HG03097 (cell line): ENCODE measurements around the gene HSD17B1.
A peak's percentile ranks its signal among the peaks of the same experiment; 100 is the strongest.
"Not testable (repeated sequence)": the region's sequence is repeated elsewhere in the genome, so short reads cannot be mapped to it uniquely, and the experiment has no call there.

Experiments used
- ATAC-seq: cut with Tn5 transposase; IDR thresholded peaks from one replicate; pipeline ENCODE4 v1.9.1; 2021; ENCODE audit not compliant: unreplicated experiment, low FRiP score

HSD17B1 gene

GRCh38 chr17:42522798-42523278 lies 29.9 kb upstream of the HSD17B1 start:
- ATAC-seq = no peak

DNA sequence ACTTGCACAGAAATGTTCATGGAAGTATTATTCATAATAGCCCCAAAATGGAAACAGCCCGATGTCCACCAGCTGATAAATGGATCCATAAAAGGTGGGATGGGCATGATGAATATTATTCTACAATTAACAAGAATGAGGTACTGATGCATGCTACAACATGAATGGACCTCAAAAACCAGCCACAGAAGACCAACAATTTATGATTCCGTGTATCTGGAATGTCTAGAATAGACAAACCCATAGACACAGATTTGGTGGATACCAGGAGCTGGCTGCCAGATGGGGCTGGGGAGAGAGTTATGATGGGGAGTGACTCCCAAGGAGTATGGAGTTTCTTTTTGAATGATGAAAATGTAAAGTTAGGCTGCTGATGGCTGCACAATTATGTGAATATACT lies 27.5 kb upstream of the HSD17B1 start:
- ATAC-seq = no peak

GRCh38 chr17:42526031-42526444 lies 26.7 kb upstream of the HSD17B1 start:
- ATAC-seq = no peak

- no peak for ATAC-seq
Measured at GRCh38 chr17:42527932-42528331, 24.8 kb upstream of the HSD17B1 start.

- no peak for ATAC-seq
Measured at GRCh38 chr17:42529061-42529460, 23.7 kb upstream of the HSD17B1 start.

DNA sequence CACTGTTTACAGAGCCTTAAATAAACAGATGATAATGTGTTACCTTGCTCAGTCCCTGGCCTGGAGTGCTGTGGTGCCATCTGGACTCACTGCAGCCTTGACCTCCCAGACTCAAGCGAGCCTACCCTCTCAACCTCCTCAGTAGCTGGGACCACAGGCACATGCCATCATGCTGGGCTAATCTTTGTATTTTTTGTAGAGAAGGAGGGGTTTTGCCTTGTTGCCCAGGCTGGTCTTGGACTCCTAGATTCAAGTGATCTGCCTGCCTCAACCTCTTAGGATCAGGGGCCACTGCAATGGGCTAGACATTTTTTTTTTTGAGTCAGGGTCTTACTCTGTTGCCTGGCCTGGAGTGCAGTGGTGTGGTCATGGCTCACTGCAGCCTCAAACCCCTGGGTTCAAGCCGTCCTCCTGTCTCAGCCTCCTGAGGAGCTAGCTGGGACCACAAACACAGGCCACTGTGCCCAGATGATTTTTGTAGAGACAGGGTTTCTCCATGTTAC lies 21.7 kb upstream of the HSD17B1 start:
- ATAC-seq = no peak

DNA sequence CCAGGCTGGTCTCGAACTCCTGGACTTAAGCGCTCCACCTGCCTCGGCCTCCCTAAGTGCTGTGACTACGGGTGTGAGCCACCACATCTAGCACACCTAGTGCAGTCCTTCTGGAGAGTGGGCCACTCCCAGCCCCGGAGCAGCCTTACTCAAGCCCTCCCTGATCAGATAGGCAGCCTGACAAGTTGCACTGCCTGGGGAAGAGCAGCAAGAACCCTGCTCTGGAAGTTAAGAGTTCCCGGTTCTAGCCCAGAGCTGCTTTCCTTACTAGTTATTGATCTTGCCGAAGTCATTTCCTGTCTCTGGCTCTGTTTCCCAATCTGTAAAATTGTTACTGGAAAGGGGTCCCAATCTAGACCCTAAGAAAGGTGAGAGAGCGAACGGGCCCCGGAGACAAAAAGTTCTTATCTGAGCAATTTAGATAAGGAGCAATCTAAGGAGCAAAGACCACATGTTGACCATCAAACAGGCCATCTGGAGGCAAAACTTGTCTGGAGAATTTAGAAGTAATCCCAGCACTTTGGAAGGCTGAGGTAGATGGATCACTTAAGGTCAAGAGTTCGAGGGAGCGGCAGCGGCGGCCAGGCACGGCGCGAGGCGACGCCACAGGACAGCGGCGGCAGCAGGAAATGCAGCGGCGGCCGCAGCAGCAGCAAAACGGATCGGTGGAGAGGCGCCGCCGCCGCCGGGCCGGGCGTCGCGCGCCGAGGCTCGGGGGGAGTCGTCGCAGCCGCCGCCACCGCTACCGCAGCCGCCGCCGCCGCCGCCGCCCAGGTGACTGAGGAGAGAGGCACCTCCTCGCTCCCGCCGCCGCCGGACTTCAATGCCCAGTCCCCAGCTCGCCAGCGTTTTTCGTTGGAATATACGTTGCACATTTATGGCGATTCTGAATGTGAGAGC lies 21.0 kb upstream of the HSD17B1 start:
- ATAC-seq = no peak

DNA sequence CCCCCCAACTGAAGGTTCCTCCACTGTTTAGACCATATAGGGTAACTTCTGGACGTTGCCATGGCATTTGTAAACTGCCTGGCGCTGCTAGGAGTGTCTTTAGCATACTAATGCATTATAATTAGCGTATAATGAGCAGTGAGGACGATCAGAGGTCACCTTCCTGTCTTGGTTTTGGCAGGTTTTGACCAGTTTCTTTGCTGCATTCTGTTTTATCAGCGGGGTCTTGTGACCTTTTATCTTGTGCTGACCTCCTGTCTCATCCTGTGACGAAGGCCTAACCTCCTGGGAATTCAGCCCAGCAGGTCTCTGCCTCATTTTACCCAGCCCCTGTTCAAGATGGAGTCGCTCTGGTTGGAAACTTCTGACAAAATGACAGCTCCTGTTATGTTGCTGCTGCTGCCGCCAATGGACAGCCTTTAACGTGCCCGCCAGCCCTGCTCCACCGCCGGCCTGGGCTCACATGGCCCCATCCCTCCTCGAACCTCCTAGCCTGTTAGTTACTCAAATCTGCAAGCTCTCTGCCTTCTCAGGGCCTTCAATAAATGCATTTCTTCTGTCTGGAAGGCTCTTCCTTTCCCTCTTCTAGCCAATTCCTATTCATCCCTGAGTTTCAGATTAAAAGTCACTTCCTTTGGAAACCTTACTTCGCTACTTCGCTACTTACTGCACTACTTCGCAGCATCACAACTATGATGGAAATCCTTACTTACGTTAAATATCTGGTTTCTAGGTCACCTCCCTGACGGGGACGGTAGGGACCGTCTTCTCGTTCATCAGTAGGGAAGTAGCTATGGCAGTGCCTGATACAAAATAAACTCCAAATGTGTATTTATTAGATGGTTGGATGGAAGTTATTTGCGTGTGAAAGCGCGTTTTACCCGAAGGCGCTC lies 17.3 kb upstream of the HSD17B1 start:
- peak; percentile 1 for ATAC-seq

DNA sequence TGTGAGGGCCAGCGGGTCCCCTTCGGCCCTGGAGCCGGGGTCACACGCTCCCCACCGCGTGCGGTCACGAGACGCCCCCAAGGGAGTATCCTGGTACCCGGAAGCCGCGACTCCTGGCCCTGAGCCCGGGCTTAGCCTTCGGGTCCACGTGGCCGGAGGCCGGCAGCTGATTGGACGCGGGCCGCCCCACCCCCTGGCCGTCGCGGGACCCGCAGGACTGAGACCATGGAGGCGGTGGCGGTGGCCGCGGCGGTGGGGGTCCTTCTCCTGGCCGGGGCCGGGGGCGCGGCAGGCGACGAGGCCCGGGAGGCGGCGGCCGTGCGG lies 16.7 kb upstream of the HSD17B1 start, which contains the start of gene NAGLU:
Gene NAGLU (plus strand): TSS at position 194 of the 324 bp plus-strand sequence. CDS start 32 bp downstream, at position 226.
- ATAC-seq = peak; percentile 86

- peak; percentile 60 for ATAC-seq
Measured at GRCh38 chr17:42536372-42537155, 16.2 kb upstream of the HSD17B1 start.

- ATAC-seq = no peak
Measured at GRCh38 chr17:42537156-42537805, 15.4 kb upstream of the HSD17B1 start.

DNA sequence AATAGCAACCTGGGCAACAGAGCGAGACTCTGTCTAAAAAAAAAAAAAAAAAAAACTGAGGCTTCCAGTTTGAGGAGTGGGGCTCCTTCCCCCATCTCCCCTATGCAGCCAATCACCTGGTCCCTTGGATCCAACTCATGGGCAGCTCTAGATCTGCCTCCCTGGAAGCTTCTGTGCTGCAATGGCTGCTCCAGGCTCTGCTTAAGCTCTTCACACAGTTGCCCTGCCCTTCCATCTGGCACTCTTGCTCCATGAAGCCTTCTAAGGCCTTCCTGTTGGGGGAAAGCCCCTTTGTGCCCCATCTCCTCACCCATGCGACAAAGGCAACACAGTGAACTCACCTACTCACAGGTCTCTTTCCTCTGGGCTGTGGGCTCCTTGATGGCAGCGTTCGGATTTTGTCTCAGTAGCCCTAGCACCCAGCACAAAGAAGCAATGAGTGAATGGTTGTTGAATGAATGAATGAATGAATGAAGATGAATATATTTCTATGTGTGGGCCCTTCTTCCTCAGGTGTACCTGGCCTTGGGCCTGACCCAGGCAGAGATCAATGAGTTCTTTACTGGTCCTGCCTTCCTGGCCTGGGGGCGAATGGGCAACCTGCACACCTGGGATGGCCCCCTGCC lies 14.8 kb upstream of the HSD17B1 start:
- no peak for ATAC-seq

DNA sequence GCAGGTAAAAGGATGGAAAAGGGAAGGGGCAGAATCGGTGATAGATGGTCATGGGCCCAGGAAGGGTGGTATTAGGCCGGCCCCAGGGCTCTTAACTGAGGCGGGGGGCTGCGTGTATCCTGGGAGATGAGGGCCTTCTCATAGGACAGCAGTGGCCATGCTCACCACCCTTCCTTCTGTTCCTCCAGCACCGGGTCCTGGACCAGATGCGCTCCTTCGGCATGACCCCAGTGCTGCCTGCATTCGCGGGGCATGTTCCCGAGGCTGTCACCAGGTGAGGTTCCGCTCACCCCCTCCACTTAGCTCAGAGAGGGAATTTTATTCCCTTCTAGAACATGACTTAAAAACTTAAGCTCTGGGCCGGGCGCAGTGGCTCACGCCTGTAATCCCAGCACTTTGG lies 14.2 kb upstream of the HSD17B1 start:
- no peak for ATAC-seq

DNA sequence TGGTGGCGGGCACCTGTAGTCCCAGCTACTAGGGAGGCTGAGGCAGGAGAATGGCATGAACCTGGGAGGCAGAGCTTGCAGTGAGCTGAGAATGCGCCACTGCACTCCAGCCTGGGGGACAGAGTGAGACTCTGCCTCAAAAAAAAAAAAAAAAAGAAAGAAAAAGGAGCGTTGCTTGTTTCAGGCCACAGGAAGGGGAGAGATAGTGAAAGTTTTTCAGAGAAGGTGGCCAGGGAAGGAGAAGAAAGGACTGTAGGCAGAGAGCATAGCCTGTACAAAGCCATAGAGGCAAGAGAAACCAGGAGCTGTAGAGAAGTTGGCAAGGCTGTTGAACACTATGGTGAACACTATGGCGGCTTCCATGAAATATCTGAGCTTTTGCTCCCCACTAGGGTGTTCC lies 12.2 kb upstream of the HSD17B1 start:
- not testable (repeated sequence) for ATAC-seq

- no peak for ATAC-seq
Measured at GRCh38 chr17:42541041-42541833, 11.5 kb upstream of the HSD17B1 start.

- ATAC-seq = no peak
Measured at GRCh38 chr17:42543190-42544079, 9.3 kb upstream of the HSD17B1 start.

DNA sequence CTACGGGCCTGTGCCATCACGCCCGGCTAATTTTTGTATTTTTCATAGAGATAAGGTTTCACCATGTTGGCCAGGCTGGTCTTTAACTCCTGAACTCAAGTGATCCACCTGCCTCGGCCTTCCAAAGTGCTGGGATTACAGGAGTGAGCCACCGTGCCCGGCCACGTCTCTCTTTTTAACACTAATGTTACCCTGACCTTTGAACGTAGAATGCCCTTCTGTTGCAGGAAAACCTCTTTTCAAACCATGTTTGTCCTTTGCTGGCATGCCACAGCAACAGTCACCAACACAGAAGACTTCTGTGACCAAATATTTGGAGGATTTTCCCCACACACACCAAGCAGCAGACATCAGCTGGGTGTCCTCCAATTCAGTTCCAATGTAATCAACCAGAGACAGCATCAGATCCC lies 7.8 kb upstream of the HSD17B1 start:
- ATAC-seq = no peak
